Ovary (tissue), 9 donors: Measurements from ENCODE around the gene SYT9. TPM values are rescaled to one million over a fixed set of nuclear protein-coding genes. Genes with fewer than 3 reads are reported as not detected.

Experiments
- DNase-seq, 5 donors: peaks; one replicate each; pipeline ENCODE4 v3.0.0-alpha.2; 2019 to 2020
- H3K27ac ChIP-seq, 2 donors: fragments of 200-600 bp; one replicate each; pipeline versions ENCODE4 v1.5.1 to v1.8.0; 2019 to 2022
- H3K27me3 ChIP-seq: fragments of 200-600 bp; one replicate; pipeline ENCODE4 v1.8.0; 2022
- H3K36me3 ChIP-seq: fragments of 200-600 bp; sonication (generic); one replicate; pipeline ENCODE4 v1.5.1; 2019
- H3K4me1 ChIP-seq: one replicate; pipeline ENCODE4 v1.8.1; 2013; ENCODE audit warnings: mild to moderate bottlenecking, moderate library complexity; ENCODE audit not compliant: insufficient read depth
- H3K4me3 ChIP-seq: fragments of 200-600 bp; sonication (generic); one replicate; pipeline ENCODE4 v1.5.1; 2017
- H3K9me3 ChIP-seq, 2 donors: fragments of 200-600 bp in 1 of 2; sonication (generic) in 1 of 2; one replicate each; pipeline versions ENCODE4 v1.5.1 to v1.8.1; 2013 to 2019; ENCODE audit warnings: mild to moderate bottlenecking in 1 of 2, moderate library complexity in 1 of 2
- EP300 ChIP-seq: sonication (generic); formaldehyde crosslinking; IDR thresholded peaks from one replicate; pipeline ENCODE4 v1.6.1; 2017; ENCODE audit warnings: antibody characterized with exemption
- POLR2A ChIP-seq: fragments of 450-650 bp; IDR thresholded peaks from one replicate; pipeline ENCODE4 v1.6.1; 2017; ENCODE audit warnings: antibody characterized with exemption, mild to moderate bottlenecking, moderate library complexity
- WGBS, 3 donors: extraction: QIAGEN DNeasy Blood & Tissue Kit in 1 of 3; methylation state at CpG; one replicate each; pipeline versions ENCODE4 v1.1.5 to v1.1.7; 2013 to 2017; 5-methylcytosine and 5-hydroxymethylcytosine counted together
- intact Hi-C, 4 donors: fragments of 100-400 bp; cut with DNase I; formaldehyde crosslinking; loops; one replicate each; pipeline versions ENCODE4 v1.11.0 to v1.15.1; 2022 to 2023
- polyA plus RNA-seq, 2 donors: library from polyadenylated mRNA; stranded (reverse); fragments of 200-250 nt in 1 of 2; fragments of 350-450 nt in 1 of 2; fragmentation: Illumina TruSeq in 1 of 2; extraction: RNeasy Lipid Tissue Mini Kit (QIAGEN cat#74804) in 1 of 2; gene quantifications; one replicate each; pipeline ENCODE4 v1.2.3, GENCODE V29; 2013 to 2014
- total RNA-seq, 7 donors: library from RNA; depleted of rRNA in 2 of 7; stranded (reverse); fragments of >200 nt in 2 of 7; fragmentation: NEBNext Ultra II Directional in 3 of 7; extraction: Animal tissue kit (Norgen Biotek cat#: 25700) in 3 of 7; gene quantifications; one replicate each; pipeline versions ENCODE4 v1.1.0 to v1.2.4, GENCODE V29; 2016 to 2023
- TF ChIP-seq, protein P1 (sequence below), 3 donors: fragments of 450-650 bp in 2 of 3; fragments of 200-600 bp in 1 of 3; IDR thresholded peaks; one replicate each; pipeline versions ENCODE4 v1.5.1 to v1.8.0; 2016 to 2022; ENCODE audit warnings: antibody characterized with exemption in 3 of 3, mild to moderate bottlenecking in 1 of 3
- donor health status: DM: no; HTN: no; CAD: no; lungs with moderate emphysema.
- donor health status: DM: no; HTN: no; CAD: no.
- donor health status: Bipolar disorder and iron deficiency.
- donor health status: DM: yes; HTN: yes; CAD: no.
- donor health status: DM: no; HTN: no; CAD: no.
- donor health status: DM: yes; HTN: yes; CAD: no.

Gene SYT9
- total and polyA plus RNA-seq, 9 donors, result 0.05 to 0.48 (median 0.13) TPM; not detected in 3

DNA sequence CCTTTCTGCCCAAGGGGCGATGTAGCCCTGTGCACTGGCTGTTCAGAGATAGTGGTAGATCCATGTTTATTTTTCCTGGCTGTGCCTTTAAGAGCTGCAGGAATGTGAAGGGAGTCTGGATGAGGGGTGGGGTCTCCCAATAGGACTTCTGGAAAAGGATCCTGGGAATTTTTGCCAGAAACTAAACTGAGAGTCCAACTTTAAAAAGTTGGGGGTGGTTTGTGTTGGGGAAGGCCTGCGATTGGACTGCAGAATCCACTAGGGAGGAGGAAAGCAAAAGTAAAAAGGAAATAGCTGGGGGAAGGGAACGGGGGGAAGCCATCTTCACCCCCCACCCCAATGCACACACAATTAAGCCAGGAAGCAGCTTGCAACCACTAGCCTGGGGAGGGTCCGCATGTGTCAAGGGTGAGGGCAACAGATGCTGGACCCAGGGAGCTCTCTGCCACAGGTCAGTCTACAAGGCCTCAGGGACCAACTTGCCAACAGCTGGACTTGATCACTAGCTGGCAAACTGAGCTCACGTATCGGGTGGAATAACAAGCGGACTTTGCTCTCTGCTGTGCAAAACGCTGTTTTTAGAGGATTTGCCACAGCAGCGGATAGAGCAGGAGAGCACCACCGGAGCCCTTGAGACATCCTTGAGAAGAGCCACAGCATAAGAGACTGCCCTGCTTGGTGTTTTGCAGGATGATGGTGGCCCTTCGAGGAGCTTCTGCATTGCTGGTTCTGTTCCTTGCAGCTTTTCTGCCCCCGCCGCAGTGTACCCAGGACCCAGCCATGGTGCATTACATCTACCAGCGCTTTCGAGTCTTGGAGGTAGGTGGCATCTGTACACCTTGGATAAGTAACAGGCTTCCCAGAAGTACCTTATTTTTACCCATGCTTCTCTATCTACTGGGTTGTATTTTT is 233.7 kb downstream of the SYT9 start, which contains the start of gene OLFML1:
Gene OLFML1, plus strand, starts transcription at position 321 of the 912 bp plus-strand sequence. Its CDS starts 370 bp downstream, at position 691.
- peak within 1 kb of the TSS; percentile 39 for H3K4me3 ChIP-seq
- TF ChIP-seq POLR2A (no peak), EP300 (no peak)
- TF ChIP-seq, protein P1, sequence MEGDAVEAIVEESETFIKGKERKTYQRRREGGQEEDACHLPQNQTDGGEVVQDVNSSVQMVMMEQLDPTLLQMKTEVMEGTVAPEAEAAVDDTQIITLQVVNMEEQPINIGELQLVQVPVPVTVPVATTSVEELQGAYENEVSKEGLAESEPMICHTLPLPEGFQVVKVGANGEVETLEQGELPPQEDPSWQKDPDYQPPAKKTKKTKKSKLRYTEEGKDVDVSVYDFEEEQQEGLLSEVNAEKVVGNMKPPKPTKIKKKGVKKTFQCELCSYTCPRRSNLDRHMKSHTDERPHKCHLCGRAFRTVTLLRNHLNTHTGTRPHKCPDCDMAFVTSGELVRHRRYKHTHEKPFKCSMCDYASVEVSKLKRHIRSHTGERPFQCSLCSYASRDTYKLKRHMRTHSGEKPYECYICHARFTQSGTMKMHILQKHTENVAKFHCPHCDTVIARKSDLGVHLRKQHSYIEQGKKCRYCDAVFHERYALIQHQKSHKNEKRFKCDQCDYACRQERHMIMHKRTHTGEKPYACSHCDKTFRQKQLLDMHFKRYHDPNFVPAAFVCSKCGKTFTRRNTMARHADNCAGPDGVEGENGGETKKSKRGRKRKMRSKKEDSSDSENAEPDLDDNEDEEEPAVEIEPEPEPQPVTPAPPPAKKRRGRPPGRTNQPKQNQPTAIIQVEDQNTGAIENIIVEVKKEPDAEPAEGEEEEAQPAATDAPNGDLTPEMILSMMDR (IDR thresholded peaks at IDR 0.05), result no peak
- 5 to 14% (median 7%) methylated on average over 15 of the region's 15 CpGs for WGBS, 3 donors
- intact Hi-C loops, result no loop called here
- no peaks in the 10 kb centered on the region for H3K9me3 ChIP-seq
- peak within 1 kb of the TSS; percentile 59 to 70 for H3K27ac ChIP-seq
- DNase-seq, result peak; percentile 47 to 58 (median 53)
- peaks cover 6% of the 10 kb centered on the region for H3K4me1 ChIP-seq
- no peaks in the 10 kb centered on the region for H3K27me3 ChIP-seq
- no peaks in the 10 kb centered on the region for H3K36me3 ChIP-seq

DNA sequence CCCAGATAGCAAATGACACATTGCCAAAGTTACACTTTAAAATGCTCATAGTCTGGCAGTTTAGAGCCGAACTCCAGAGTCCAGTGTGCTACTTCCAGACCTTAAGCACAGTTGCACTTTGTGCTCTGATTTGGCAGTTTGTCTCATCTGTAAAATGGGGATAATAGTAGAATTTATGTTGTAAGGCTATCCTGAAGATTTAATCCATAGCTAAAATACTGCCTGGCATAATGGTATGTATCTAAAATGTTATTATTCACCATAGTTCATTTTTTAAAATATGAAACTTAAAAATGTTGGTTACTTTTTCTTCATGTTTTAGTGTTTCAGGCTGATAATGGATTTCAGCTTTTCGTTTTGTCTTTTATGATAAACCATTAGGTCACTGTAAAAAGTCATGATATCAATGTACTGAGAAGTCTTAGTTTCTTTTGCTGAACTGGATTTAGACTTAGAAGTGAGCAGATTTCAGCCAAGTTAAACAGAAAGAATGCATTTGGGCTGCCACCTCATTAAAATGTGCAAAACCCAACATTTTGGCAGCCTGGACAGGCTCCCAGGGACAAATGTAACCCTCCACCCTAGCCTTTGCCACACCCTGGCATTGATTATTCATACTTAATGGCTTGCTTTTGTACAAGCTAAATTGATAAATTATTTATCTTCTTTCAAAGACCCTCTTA is 234.5 kb downstream of the SYT9 start:
- Histone ChIP-seq H3K4me3 (peak overlapping the region; percentile 39), H3K27ac (peak overlapping the region; percentile 59 to 70), H3K36me3 (no peaks in the 10 kb centered on the region), H3K4me1 (peaks cover 6% of the 10 kb centered on the region), H3K9me3 (no peaks in the 10 kb centered on the region), H3K27me3 (no peaks in the 10 kb centered on the region)
- intact Hi-C loops, result no loop called here
- TF ChIP-seq, protein P1 (IDR thresholded peaks at IDR 0.05), result no peak
- TF ChIP-seq EP300, result no peak
- TF ChIP-seq POLR2A, result no peak
- no peak for DNase-seq
- WGBS, 3 donors, result 6 to 10% (median 7%) methylated on average over 2 of the region's 2 CpGs

DNA sequence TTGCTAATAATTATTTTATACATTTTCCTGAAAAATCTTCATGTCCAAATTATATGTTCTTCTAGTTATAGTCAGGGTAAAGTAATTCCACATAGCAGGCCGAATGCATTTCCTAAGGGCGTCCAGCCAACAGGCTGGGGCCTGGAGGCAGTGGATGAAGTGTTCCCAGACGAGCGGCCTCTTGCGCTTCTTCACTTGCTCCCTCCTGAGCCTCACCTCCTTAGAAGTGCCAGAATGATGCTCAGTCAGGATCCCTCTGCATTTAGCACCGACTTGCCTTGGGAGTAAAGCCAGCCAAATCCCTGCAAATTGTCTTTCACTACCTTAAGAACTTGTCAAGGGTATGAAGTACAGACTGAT is 235.1 kb downstream of the SYT9 start:
- no peaks in the 10 kb centered on the region for H3K27me3 ChIP-seq
- 6 to 13% (median 12%) methylated on average over 6 of the region's 6 CpGs for WGBS, 3 donors
- H3K27ac ChIP-seq, result no peak overlapping the region
- H3K4me3 ChIP-seq, result peak overlapping the region; percentile 4
- intact Hi-C loops, result no loop called here
- no peaks in the 10 kb centered on the region for H3K9me3 ChIP-seq
- TF ChIP-seq, protein P1 (IDR thresholded peaks at IDR 0.05), result no peak
- peak; percentile 39 to 56 (median 47) for DNase-seq
- no peaks in the 10 kb centered on the region for H3K36me3 ChIP-seq
- H3K4me1 ChIP-seq, result peaks cover 6% of the 10 kb centered on the region

- intact Hi-C loops, result no loop called here
- peaks cover 6% of the 10 kb centered on the region for H3K4me1 ChIP-seq
- no peak for DNase-seq
- no peaks in the 10 kb centered on the region for H3K27me3 ChIP-seq
- no peak overlapping the region for H3K27ac ChIP-seq
- H3K9me3 ChIP-seq, result no peaks in the 10 kb centered on the region
- no peaks in the 10 kb centered on the region for H3K36me3 ChIP-seq
- H3K4me3 ChIP-seq, result peak overlapping the region; percentile 4
- TF ChIP-seq POLR2A (no peak), EP300 (no peak)
- TF ChIP-seq, protein P1 (IDR thresholded peaks at IDR 0.05), result no peak
- 32 to 42% (median 37%) methylated on average over 2 of the region's 2 CpGs for WGBS, 3 donors
Measured at GRCh38 chr11:7487360-7487759, 235.7 kb downstream of the SYT9 start.
